Esophagus squamous epithelium (tissue), 5 donors: ENCODE results near the gene TSPEAR. TPM values are rescaled to one million over a fixed set of nuclear protein-coding genes. Genes with fewer than 3 reads are reported as not detected.

Experiments
- DNase-seq: peaks from one replicate; lab custom pipeline; 2025; lab: John Stamatoyannopoulos, UW
- H3K27ac ChIP-seq, 4 donors: fragments of 200-600 bp; sonication (generic); one replicate each; pipeline ENCODE4 v1.5.1; 2016 to 2019; ENCODE audit warnings: mild to moderate bottlenecking in 1 of 4
- H3K27me3 ChIP-seq, 4 donors: fragments of 200-600 bp; sonication (generic); 1 replicate in 3 of 4; 2 replicates in 1 of 4; pipeline versions ENCODE4 v1.5.1 to v1.6.0; 2017 to 2021; ENCODE audit warnings: antibody characterized with exemption in 1 of 4
- H3K36me3 ChIP-seq, 3 donors: fragments of 200-600 bp; sonication (generic); one replicate each; pipeline ENCODE4 v1.5.1; 2016 to 2019
- H3K4me1 ChIP-seq, 3 donors: fragments of 200-600 bp; sonication (generic); one replicate each; pipeline ENCODE4 v1.5.1; 2017 to 2019
- H3K4me3 ChIP-seq, 4 donors: fragments of 200-600 bp; sonication (generic); 1 replicate in 3 of 4; 2 replicates in 1 of 4; pipeline ENCODE4 v1.5.1; 2016 to 2019; ENCODE audit warnings: mild to moderate bottlenecking in 2 of 4, moderate library complexity in 1 of 4
- H3K9me3 ChIP-seq, 3 donors: fragments of 200-600 bp; sonication (generic); one replicate each; pipeline ENCODE4 v1.5.1; 2016 to 2019
- CTCF ChIP-seq, 6 experiments: fragments of 450-650 bp in 4 of 6; fragments of 200-600 bp in 2 of 6; sonication (generic) in 2 of 6; IDR thresholded peaks; one replicate each; pipeline ENCODE4 v1.5.1; 2016 to 2019; ENCODE audit warnings: antibody characterized with exemption in 6 of 6, mild to moderate bottlenecking in 4 of 6, moderate library complexity in 4 of 6
- POLR2A ChIP-seq, 4 donors: fragments of 450-650 bp; IDR thresholded peaks; one replicate each; pipeline ENCODE4 v1.6.1; 2017; ENCODE audit warnings: antibody characterized with exemption in 4 of 4, mild to moderate bottlenecking in 4 of 4, moderate library complexity in 3 of 4
- WGBS, 2 donors: methylation state at CpG; one replicate each; pipeline ENCODE4 v1.1.5; 2018; 5-methylcytosine and 5-hydroxymethylcytosine counted together
- intact Hi-C: fragments of 100-400 bp; cut with DNase I; formaldehyde crosslinking; loops from one replicate; pipeline ENCODE4 v1.15.0; 2022
- total RNA-seq, 4 donors: library from RNA; depleted of rRNA; stranded (reverse); fragments of >200 nt; gene quantifications; one replicate each; pipeline ENCODE4 v1.1.0, GENCODE V29; 2016
- donor health status: DM: yes; HTN: yes; CAD: no.

TSPEAR gene
- total RNA-seq, 4 donors from 2014 or later, result not detected

- Histone ChIP-seq H3K4me1 (no peaks in the 10 kb centered on the region), H3K36me3 (no peaks in the 10 kb centered on the region), H3K9me3 (no peaks in the 10 kb centered on the region), H3K4me3 (no peak overlapping the region), H3K27ac (no peak overlapping the region), H3K27me3 (peaks cover 0 to 23% (median 0%) of the 10 kb centered on the region in 4 donors)
- TF ChIP-seq CTCF (IDR thresholded peaks at IDR 0.05) (no peak), POLR2A (IDR thresholded peaks at IDR 0.05) (no peak)
- no peak for DNase-seq
- intact Hi-C loops, result no loop called here
- WGBS, 2 donors, result 88 to 89% methylated on average over 22 to 29 of the region's 37 CpGs
Observed at GRCh38 chr21:44527156-44527982, 184.0 kb downstream of the TSPEAR start.

- DNase-seq, result no peak
- Histone ChIP-seq H3K27me3 (peaks cover 0 to 19% (median 0%) of the 10 kb centered on the region in 4 donors), H3K36me3 (no peaks in the 10 kb centered on the region), H3K4me3 (no peak overlapping the region), H3K27ac (no peak overlapping the region), H3K9me3 (no peaks in the 10 kb centered on the region), H3K4me1 (no peaks in the 10 kb centered on the region)
- no peak for TF ChIP-seq POLR2A (IDR thresholded peaks at IDR 0.05)
- TF ChIP-seq CTCF (IDR thresholded peaks at IDR 0.05), result no peak
- intact Hi-C loops, result no loop called here
- WGBS, 2 donors, result 82 to 86% methylated on average over 9 of the region's 12 CpGs
Observed at GRCh38 chr21:44526096-44526997, 185.0 kb downstream of the TSPEAR start.

GRCh38 chr21:44525391-44526095 is 185.8 kb downstream of the TSPEAR start:
- TF ChIP-seq CTCF (IDR thresholded peaks at IDR 0.05) (no peak), POLR2A (IDR thresholded peaks at IDR 0.05) (no peak)
- no peak overlapping the region for H3K27ac ChIP-seq
- no peak for DNase-seq
- no peaks in the 10 kb centered on the region for H3K36me3 ChIP-seq
- no peaks in the 10 kb centered on the region for H3K4me1 ChIP-seq
- no peak overlapping the region for H3K4me3 ChIP-seq
- H3K9me3 ChIP-seq, result no peaks in the 10 kb centered on the region
- 89 to 90% methylated on average over 5 to 10 of the region's 20 CpGs for WGBS, 2 donors
- peaks cover 0 to 19% (median 0%) of the 10 kb centered on the region in 4 donors for H3K27me3 ChIP-seq
- intact Hi-C loops, result no loop called here

- no peak for TF ChIP-seq POLR2A (IDR thresholded peaks at IDR 0.05)
- TF ChIP-seq CTCF (IDR thresholded peaks at IDR 0.05), result no peak
- intact Hi-C loops, result no loop called here
- no peaks in the 10 kb centered on the region for H3K36me3 ChIP-seq
- DNase-seq, result no peak
- no peak overlapping the region for H3K27ac ChIP-seq
- H3K9me3 ChIP-seq, result no peaks in the 10 kb centered on the region
- no peak overlapping the region for H3K4me3 ChIP-seq
- H3K4me1 ChIP-seq, result no peaks in the 10 kb centered on the region
- peaks cover 0 to 24% (median 0%) of the 10 kb centered on the region in 4 donors for H3K27me3 ChIP-seq
- WGBS, 2 donors, result 66 to 88% methylated on average over 2 of the region's 2 CpGs
Observed at GRCh38 chr21:44524414-44525371, 186.7 kb downstream of the TSPEAR start.
